ENCODE data around the gene ARF3.

The ARF3 gene

GRCh38 chr12:48933664-48934311, 23.5 kb downstream of the ARF3 start:
- TF ChIP-seq CTCF (IDR thresholded peaks at IDR 0.05; ENCODE audit: low read depth, low read length, missing control alignments): no peak
- DNase-seq (ENCODE audit: low read depth): no peak
- H3K4me3 ChIP-seq (ENCODE audit: low read depth, low read length): no peak overlapping the region
- in situ Hi-C loops (cut with HindIII; ENCODE audit: low sequenced_read_pairs): no loop called here

- H3K4me3 ChIP-seq (ENCODE audit: low read depth, low read length): no peak overlapping the region
- no peak for DNase-seq (ENCODE audit: low read depth)
- TF ChIP-seq CTCF (IDR thresholded peaks at IDR 0.05; ENCODE audit: low read depth, low read length, missing control alignments): no peak
- in situ Hi-C loops (cut with HindIII; ENCODE audit: low sequenced_read_pairs): no loop called here
These were observed 24.4 kb downstream of the ARF3 start for GRCh38 chr12:48932878-48933277.

GRCh38 chr12:48930475-48930874, 26.8 kb downstream of the ARF3 start:
- in situ Hi-C loops (cut with HindIII; ENCODE audit: low sequenced_read_pairs): no loop called here
- TF ChIP-seq CTCF (IDR thresholded peaks at IDR 0.05; ENCODE audit: low read depth, low read length, missing control alignments): no peak
- H3K4me3 ChIP-seq (ENCODE audit: low read depth, low read length): no peak overlapping the region
- no peak for DNase-seq (ENCODE audit: low read depth)

- no peak for DNase-seq (ENCODE audit: low read depth)
- no peak for TF ChIP-seq CTCF (IDR thresholded peaks at IDR 0.05; ENCODE audit: low read depth, low read length, missing control alignments)
- no peak overlapping the region for H3K4me3 ChIP-seq (ENCODE audit: low read depth, low read length)
- in situ Hi-C loops (cut with HindIII; ENCODE audit: low sequenced_read_pairs): no loop called here
These were observed 27.7 kb downstream of the ARF3 start for GRCh38 chr12:48929551-48929950.

- TF ChIP-seq CTCF (IDR thresholded peaks at IDR 0.05; ENCODE audit: low read depth, low read length, missing control alignments): no peak
- no peak for DNase-seq (ENCODE audit: low read depth)
- in situ Hi-C loops (cut with HindIII; ENCODE audit: low sequenced_read_pairs): no loop called here
- H3K4me3 ChIP-seq (ENCODE audit: low read depth, low read length): no peak overlapping the region
These were observed 30.0 kb downstream of the ARF3 start for GRCh38 chr12:48927261-48927660.

- TF ChIP-seq CTCF (IDR thresholded peaks at IDR 0.05; ENCODE audit: low read depth, low read length, missing control alignments): peak; percentile 2
These were observed 31.8 kb downstream of the ARF3 start, which contains the start of gene FKBP11 for GRCh38 chr12:48925304-48926011. Gene FKBP11, minus strand, starts transcription at chr12:48925492. Its CDS starts 64 bp downstream, at chr12:48925428.

More at GRCh38 chr12:48925304-48926011, 31.8 kb downstream of the ARF3 start, which contains the start of gene FKBP11:
- in situ Hi-C loops (cut with HindIII; ENCODE audit: low sequenced_read_pairs): no loop called here
- DNase-seq (ENCODE audit: low read depth): no peak
- peak within 1 kb of the TSS; percentile 92 for H3K4me3 ChIP-seq (ENCODE audit: low read depth, low read length)
